Natural killer cell treated with Interleukin-12 subunit alpha and Interleukin-12 subunit beta and Interleukin-15 and Interleukin-18, amount 100 ng/mL, for 72 hours (primary cell): ENCODE measurements around the gene ATP1A4. TPM values are rescaled to one million over a fixed set of nuclear protein-coding genes. Genes with fewer than 3 reads are reported as not detected.
A peak's percentile ranks its signal among the peaks of the same experiment; 100 is the strongest.

ENCODE experiments used
- ATAC-seq, 2 donors: fragments of 150-1000 bp; cut with Tn5 transposase in 1 of 2; sonication (Bioruptor Pico), chemical (Tn5 transposase) in 1 of 2; 2 replicates each; pipeline ENCODE4 v1.10.0; 2021
- DNase-seq: peaks from one replicate; pipeline ENCODE4 v3.0.0; 2022; ENCODE audit warnings: low spot score
- H3K27ac Mint-ChIP-seq, 2 donors: 1 replicate in 1 of 2; 2 replicates in 1 of 2; pipeline ENCODE4 v1.8.0; 2022; ENCODE audit warnings: mixed read lengths in 2 of 2, mild to moderate bottlenecking in 1 of 2, moderate library complexity in 1 of 2
- H3K27me3 Mint-ChIP-seq, 2 donors: 1 replicate in 1 of 2; 2 replicates in 1 of 2; pipeline ENCODE4 v1.8.0; 2022; ENCODE audit warnings: mixed read lengths in 2 of 2
- H3K36me3 Mint-ChIP-seq: one replicate; pipeline ENCODE4 v1.8.0; 2022; ENCODE audit warnings: mixed read lengths
- H3K4me1 Mint-ChIP-seq, 2 donors: 1 replicate in 1 of 2; 2 replicates in 1 of 2; pipeline ENCODE4 v1.8.0; 2022; ENCODE audit warnings: low read depth in 2 of 2, mixed read lengths in 2 of 2, mild to moderate bottlenecking in 1 of 2
- H3K4me3 Mint-ChIP-seq: one replicate; pipeline ENCODE4 v1.8.0; 2022; ENCODE audit warnings: mixed read lengths
- H3K9me3 Mint-ChIP-seq: 2 replicates; pipeline ENCODE4 v1.8.0; 2022; ENCODE audit warnings: mixed read lengths
- total RNA-seq, 2 donors: library from RNA; stranded (reverse); gene quantifications; one replicate each; pipeline ENCODE4 v1.2.3, GENCODE V29; 2022

The ATP1A4 gene
- total RNA-seq, 2 donors from 2014 or later = not detected

DNA sequence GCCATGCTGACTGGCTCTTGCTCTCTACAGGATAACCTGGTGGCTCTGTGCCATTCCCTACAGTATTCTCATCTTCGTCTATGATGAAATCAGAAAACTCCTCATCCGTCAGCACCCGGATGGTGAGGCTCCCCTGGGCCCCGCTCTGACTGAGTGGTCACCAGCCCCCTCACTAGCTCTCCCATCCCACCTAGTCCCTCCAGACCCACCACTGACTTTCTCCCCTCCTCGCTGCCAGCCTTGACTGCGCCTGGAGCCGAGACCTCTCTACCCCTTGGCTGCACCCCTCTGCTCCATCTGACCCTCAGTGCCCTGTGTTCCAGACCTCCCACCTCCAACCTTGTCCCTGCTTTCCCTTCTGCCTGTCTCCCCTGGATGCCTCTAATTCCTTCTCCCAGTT lies 34.8 kb downstream of the ATP1A4 start:
- Mint-ChIP-seq H3K36me3 (no peaks in the 10 kb centered on the region), H3K9me3 (no peaks in the 10 kb centered on the region), H3K27ac (no peak overlapping the region), H3K4me1 (no peaks in the 10 kb centered on the region), H3K4me3 (no peak overlapping the region), H3K27me3 (peaks cover 18 to 26% of the 10 kb centered on the region in 2 donors)
- ATAC-seq (no peak), DNase-seq (no peak)

DNA sequence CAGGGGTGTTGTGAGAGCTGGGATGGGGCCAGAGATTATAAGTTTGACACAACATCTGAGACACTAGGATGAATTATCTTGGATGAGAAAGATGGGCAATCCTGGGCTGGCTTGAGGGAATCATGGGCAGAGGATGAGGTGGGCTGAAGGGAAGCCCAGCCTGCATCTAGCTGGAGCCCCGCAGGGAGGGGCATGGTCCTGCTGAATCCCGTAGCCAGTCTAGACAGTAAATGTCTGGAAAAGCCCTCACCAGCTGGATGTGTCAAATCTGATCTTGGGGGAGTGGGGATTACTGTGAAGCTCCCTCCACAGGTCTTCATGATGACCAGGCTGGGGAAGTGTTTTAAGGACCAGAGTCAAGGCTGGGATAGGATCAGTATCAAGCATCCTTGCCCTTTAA lies 35.3 kb downstream of the ATP1A4 start:
- ATAC-seq (no peak), DNase-seq (no peak)
- H3K4me1 Mint-ChIP-seq = no peaks in the 10 kb centered on the region
- no peaks in the 10 kb centered on the region for H3K9me3 Mint-ChIP-seq
- H3K36me3 Mint-ChIP-seq = no peaks in the 10 kb centered on the region
- H3K4me3 Mint-ChIP-seq = no peak overlapping the region
- no peak overlapping the region for H3K27ac Mint-ChIP-seq
- H3K27me3 Mint-ChIP-seq = peaks cover 18 to 24% of the 10 kb centered on the region in 2 donors

DNA sequence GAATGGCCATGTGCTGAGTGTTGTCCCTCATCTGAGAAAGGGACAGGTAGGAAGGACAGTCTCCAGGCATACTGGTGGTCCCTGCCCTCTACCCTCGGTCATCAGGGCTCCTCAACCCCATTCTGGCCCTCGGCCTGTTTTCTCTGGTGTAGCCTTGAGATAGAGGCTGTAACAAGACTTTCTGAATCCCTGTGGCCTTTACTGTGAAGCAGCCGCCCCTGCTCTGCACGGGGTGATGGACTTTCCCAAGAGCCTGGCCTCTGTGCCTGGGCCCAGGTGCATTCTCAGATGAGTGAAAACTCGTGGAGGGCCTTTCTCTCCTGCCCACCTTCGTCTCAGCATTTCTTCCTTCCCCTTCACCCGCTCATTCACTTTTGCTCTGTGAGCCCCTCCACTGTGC lies 36.0 kb downstream of the ATP1A4 start:
- Mint-ChIP-seq H3K4me3 (no peak overlapping the region), H3K36me3 (no peaks in the 10 kb centered on the region), H3K4me1 (no peaks in the 10 kb centered on the region), H3K27me3 (peaks cover 16 to 20% of the 10 kb centered on the region in 2 donors), H3K9me3 (no peaks in the 10 kb centered on the region), H3K27ac (no peak overlapping the region)
- DNase-seq = no peak
- peak in 1 of 2 donors; percentile 8 for ATAC-seq

DNA sequence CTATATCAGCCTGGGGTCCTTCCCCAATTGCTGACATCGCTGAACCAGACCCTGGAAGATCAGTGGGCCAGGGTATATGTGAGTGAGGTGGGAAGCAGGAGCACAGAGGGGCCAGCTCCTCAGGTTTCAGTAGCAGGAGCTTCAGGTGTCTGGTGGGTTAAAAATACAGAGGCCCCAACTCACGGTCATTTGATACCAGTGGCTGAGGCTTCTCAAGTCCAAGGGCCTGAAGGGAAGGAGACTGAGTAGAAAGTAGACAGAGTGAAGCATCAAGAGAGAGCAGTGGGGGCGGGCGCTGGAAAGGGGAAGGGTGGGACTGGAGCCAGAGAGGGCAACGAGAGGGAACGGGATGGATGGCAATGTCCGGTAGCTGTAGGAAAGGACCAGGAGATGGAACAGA lies 36.9 kb downstream of the ATP1A4 start:
- H3K4me3 Mint-ChIP-seq = no peak overlapping the region
- H3K9me3 Mint-ChIP-seq = no peaks in the 10 kb centered on the region
- no peak overlapping the region for H3K27ac Mint-ChIP-seq
- H3K36me3 Mint-ChIP-seq = no peaks in the 10 kb centered on the region
- ATAC-seq (no peak), DNase-seq (no peak)
- H3K4me1 Mint-ChIP-seq = no peaks in the 10 kb centered on the region
- H3K27me3 Mint-ChIP-seq = peaks cover 12 to 13% of the 10 kb centered on the region in 2 donors

GRCh38 chr1:160189649-160190625 lies 38.5 kb downstream of the ATP1A4 start, which contains the start of gene CASQ1:
CASQ1 (plus strand) TSS chr1:160190575; CDS start chr1:160190752, 177 bp downstream.
- Mint-ChIP-seq H3K9me3 (no peaks in the 10 kb centered on the region), H3K4me1 (no peaks in the 10 kb centered on the region), H3K27ac (no peak within 1 kb of the TSS), H3K36me3 (no peaks in the 10 kb centered on the region), H3K4me3 (no peak within 1 kb of the TSS), H3K27me3 (peaks cover 8 to 11% of the 10 kb centered on the region in 2 donors)
- ATAC-seq = no peak
- DNase-seq = no peak

DNA sequence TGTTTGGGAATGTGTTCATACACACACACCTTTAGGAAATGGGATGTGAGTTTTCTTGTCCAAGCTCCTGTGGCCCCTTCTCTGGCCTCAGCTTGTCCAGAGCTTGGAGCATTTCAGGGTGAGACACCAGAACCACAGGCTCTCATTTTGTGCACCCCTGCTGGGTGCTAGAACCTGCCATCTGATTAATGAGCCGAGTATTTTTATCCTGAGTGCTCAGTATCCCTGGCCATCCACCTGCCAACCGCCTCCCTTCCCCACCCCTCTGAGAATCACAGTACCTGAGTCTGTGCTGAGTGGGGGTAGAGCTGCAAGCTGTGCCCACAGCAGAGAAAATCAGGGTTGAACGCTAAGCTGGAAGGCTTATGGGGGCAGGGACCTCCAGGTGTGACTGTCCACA lies 40.4 kb downstream of the ATP1A4 start:
- DNase-seq (no peak), ATAC-seq (no peak)
- peaks cover under 1 to 8% of the 10 kb centered on the region in 2 donors for H3K27me3 Mint-ChIP-seq
- no peaks in the 10 kb centered on the region for H3K4me1 Mint-ChIP-seq
- no peak overlapping the region for H3K4me3 Mint-ChIP-seq
- no peak overlapping the region for H3K27ac Mint-ChIP-seq
- H3K9me3 Mint-ChIP-seq = no peaks in the 10 kb centered on the region
- no peaks in the 10 kb centered on the region for H3K36me3 Mint-ChIP-seq

DNA sequence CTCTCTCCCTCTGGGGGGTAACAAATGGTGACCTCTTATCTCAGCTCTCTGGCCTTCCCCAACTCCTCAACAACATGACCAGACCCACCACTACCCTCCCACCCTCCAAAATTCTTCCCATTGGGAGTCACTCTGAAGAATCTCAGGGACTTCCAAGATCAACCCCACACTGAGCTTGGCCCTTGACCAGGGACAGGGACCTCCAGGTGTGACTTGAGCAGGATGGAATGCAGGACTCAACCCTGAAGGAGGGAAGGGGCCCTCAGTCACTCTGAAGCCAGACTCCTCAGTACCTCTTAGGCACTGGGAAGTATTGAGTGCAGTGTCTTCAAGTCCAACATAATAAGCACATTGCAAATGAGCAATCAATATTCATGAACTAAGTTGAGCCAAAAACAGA lies 40.8 kb downstream of the ATP1A4 start:
- Mint-ChIP-seq H3K36me3 (no peaks in the 10 kb centered on the region), H3K4me3 (no peak overlapping the region), H3K27ac (no peak overlapping the region), H3K9me3 (no peaks in the 10 kb centered on the region), H3K4me1 (no peaks in the 10 kb centered on the region), H3K27me3 (peaks cover 0 to 8% of the 10 kb centered on the region in 2 donors)
- DNase-seq = no peak
- ATAC-seq = no peak

DNA sequence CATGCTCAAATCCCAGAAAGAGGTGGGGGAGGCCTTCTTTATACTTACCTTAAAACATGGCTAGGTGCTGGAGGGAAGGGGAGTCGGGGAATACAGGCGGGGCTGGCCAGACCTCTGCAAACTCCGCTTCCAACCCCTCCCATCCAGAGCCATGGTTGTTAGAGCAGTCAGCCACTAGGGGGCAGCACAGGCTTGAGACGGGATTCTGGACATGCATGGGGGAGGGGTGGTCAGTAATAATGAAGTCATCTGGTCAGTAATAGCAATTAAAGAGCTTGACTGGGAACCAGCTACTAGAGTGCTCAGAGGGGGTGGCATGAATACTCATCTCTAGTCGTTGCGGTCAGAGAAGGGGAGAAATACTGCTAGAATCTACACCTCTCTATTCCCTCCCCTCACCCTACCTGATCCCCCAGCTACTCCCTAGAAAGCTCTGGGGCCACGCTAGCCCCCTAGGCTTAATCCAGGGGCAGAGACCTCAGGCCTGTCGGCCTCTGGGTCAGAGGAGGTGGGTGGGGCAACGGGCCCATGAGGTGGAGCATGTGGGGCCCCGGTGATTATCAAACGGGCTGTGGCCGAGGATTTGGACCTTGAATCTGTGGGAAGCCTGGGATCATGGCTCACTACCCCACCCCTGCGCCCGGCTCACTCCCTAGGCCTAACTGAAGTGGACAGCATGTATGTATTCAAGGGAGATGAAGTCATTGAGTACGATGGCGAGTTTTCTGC lies 41.9 kb downstream of the ATP1A4 start:
- Mint-ChIP-seq H3K4me1 (no peaks in the 10 kb centered on the region), H3K36me3 (no peaks in the 10 kb centered on the region), H3K9me3 (no peaks in the 10 kb centered on the region), H3K27me3 (peaks cover 0 to 5% of the 10 kb centered on the region in 2 donors), H3K4me3 (no peak overlapping the region), H3K27ac (no peak overlapping the region)
- ATAC-seq = peak; percentile 67 to 82
- peak; percentile 87 for DNase-seq

DNA sequence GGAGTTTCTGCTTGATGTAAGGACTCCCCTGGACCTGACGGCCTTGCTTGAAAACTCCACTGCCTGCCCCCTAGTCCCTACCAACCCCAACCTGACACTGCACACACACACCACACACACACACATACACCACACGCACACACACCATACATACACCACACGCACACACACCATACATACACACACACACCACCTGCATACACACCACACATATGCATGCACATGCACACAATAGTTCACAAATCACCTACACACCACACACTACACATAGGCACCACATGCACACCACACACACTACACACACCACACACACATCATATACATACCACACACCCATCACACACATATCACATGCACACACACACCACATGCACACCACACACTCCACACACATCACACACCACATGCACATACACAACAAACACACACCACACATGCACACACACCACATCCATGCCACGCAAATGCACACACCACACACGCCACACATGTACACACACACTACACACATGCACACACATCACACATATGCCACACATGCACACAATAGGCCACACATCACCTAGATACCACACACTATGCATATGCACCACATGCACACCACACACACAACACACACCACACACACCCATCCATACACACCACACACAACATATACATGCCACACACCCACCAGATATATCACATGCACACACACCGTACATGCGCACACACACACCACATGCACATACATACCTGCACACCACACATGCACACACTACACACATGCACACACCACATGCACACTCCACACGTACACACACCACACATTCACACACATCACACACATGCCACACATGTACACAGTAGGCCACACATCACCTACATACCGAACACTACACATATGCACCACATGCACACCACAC lies 42.7 kb downstream of the ATP1A4 start:
- no peak overlapping the region for H3K27ac Mint-ChIP-seq
- DNase-seq (no peak), ATAC-seq (peak in 1 of 2 donors; percentile 21)
- H3K36me3 Mint-ChIP-seq = no peaks in the 10 kb centered on the region
- H3K9me3 Mint-ChIP-seq = no peaks in the 10 kb centered on the region
- no peaks in the 10 kb centered on the region for H3K4me1 Mint-ChIP-seq
- H3K27me3 Mint-ChIP-seq = peaks cover 0 to 4% of the 10 kb centered on the region in 2 donors
- no peak overlapping the region for H3K4me3 Mint-ChIP-seq

DNA sequence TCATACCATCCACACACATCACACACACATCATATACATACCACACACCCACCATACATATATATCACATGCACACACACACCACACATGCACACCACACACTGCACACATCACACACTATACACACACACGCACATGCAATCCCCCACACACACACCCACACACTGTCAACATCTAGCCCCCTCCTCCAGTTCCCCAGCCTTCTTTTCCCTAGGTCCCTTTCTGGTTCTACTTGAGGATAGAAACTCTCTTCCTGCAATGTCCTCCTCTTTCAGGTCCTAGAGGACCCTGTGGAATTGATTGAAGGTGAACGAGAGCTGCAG lies 43.3 kb downstream of the ATP1A4 start:
- DNase-seq (no peak), ATAC-seq (peak in 1 of 2 donors; percentile 4)
- Mint-ChIP-seq H3K9me3 (no peaks in the 10 kb centered on the region), H3K4me3 (no peak overlapping the region), H3K27me3 (no peaks in the 10 kb centered on the region), H3K4me1 (no peaks in the 10 kb centered on the region), H3K27ac (no peak overlapping the region), H3K36me3 (no peaks in the 10 kb centered on the region)

GRCh38 chr1:160196143-160196542 lies 44.7 kb downstream of the ATP1A4 start:
- Mint-ChIP-seq H3K36me3 (no peaks in the 10 kb centered on the region), H3K27me3 (no peaks in the 10 kb centered on the region), H3K27ac (no peak overlapping the region), H3K4me3 (no peak overlapping the region), H3K4me1 (no peaks in the 10 kb centered on the region), H3K9me3 (no peaks in the 10 kb centered on the region)
- no peak for DNase-seq
- no peak for ATAC-seq

DNA sequence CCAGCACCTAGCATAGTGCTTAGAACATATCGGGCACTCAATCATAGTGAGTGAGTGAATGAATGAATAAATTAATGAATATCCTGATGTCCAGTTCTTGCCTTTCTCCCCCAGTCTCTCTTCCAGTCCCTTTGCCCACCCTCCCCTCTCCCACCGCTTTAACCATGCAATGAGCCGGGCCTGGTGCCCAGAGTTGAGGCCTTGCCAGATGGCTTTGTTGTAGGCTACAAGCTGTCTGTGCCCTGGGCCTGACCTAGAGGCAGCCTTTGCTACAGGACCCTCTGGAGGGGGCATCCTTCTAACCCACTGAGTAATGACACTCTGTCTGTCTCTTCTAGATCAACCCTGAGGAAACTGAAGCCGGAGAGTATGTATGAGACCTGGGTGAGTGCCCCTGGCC lies 45.8 kb downstream of the ATP1A4 start:
- Mint-ChIP-seq H3K4me3 (no peak overlapping the region), H3K9me3 (no peaks in the 10 kb centered on the region), H3K27ac (no peak overlapping the region), H3K4me1 (no peaks in the 10 kb centered on the region), H3K27me3 (no peaks in the 10 kb centered on the region), H3K36me3 (no peaks in the 10 kb centered on the region)
- ATAC-seq (no peak), DNase-seq (no peak)

DNA sequence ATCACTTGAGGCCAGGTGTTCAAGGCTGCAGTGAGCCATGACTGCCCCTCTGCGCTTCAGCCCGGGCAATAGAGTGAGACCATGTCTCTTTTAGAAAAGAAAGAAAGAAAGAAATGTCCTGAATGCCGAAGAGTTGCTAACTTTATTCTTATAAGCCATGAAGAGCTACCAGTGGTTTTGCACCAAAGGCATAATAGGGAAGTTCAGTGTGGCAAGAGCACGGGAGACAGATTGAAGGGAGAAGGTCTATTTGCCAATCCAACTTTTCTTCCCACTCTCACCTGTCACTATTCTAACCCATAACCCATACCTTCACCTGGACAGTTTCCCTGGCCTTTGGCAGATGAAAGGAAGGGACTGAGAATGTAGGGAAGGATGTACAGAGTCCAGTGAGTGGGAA lies 49.4 kb downstream of the ATP1A4 start:
- H3K4me3 Mint-ChIP-seq = no peak overlapping the region
- no peaks in the 10 kb centered on the region for H3K36me3 Mint-ChIP-seq
- H3K9me3 Mint-ChIP-seq = no peaks in the 10 kb centered on the region
- H3K27me3 Mint-ChIP-seq = no peaks in the 10 kb centered on the region
- peak overlapping the region in 1 of 2 donors; percentile 16 for H3K27ac Mint-ChIP-seq
- H3K4me1 Mint-ChIP-seq = peaks cover 10 to 11% of the 10 kb centered on the region in 2 donors
- DNase-seq (no peak), ATAC-seq (no peak)
